ENCODE results near the gene ZNF431. TPM values are rescaled to one million over a fixed set of nuclear protein-coding genes. Genes with fewer than 3 reads are reported as not detected.

The ZNF431 gene
- total and polyA plus RNA-seq, 9 of the 15 experiments (the other 6 are each of a cell fraction or from before 2014, with no cell fraction given) = 3.3 to 24.8 (median 13.5) TPM

GRCh38 chr19:21141787-21142464 is at the start of gene ZNF431 (continued):
- TF ChIP-seq ZBTB40 (IDR thresholded peaks at IDR 0.05) (peak; percentile 72), ZBTB40 (CRISPR knock-in tag; IDR thresholded peaks at IDR 0.05) (no peak), ARID3B (CRISPR knock-in tag; IDR thresholded peaks at IDR 0.05; ENCODE audit: borderline replicate concordance) (no peak), MYC (IDR thresholded peaks at IDR 0.05; ENCODE audit: low read depth, low read length) (no peak; the same call in 1 of the 2 replicates), MYC (CRISPR knock-in tag; IDR thresholded peaks at IDR 0.05; ENCODE audit: borderline replicate concordance, low read depth) (peak; percentile 24; the same call in 1 of the 2 replicates), CREB1 (IDR thresholded peaks at IDR 0.05) (no peak), CREB1 (CRISPR knock-in tag; IDR thresholded peaks at IDR 0.05) (peak; percentile 56; the same call in 1 of the 2 replicates), MNT (conservative IDR thresholded peaks at IDR 0.05) (peak in 1 of 2 experiments; percentile 57; a peak in 2 of 4 replicates), NEUROD1 (IDR thresholded peaks at IDR 0.05; ENCODE audit: borderline replicate concordance, low read depth, low read length, partially characterized antibody) (peak; percentile 60), POLR2G (IDR thresholded peaks at IDR 0.05; ENCODE audit: low read depth, low read length) (peak; percentile 85), POLR2H (tag; IDR thresholded peaks at IDR 0.05; ENCODE audit: low read depth) (peak; percentile 64; the same call in 1 of the 2 replicates), RBM25 (IDR thresholded peaks at IDR 0.05; ENCODE audit: low read depth, low read length, severe bottlenecking) (peak; percentile 67), CCNT2 (IDR thresholded peaks at IDR 0.05; ENCODE audit: borderline replicate concordance, extremely low read depth, insufficient read length, low read depth, low read length) (no peak), ZNF764 (CRISPR knock-in tag; IDR thresholded peaks at IDR 0.05; ENCODE audit: low read depth) (no peak), CTBP1 (IDR thresholded peaks at IDR 0.05; ENCODE audit: borderline replicate concordance) (peak; percentile 26; the same call in 1 of the 2 replicates)
